ENCODE data around the gene CALML4.
"Not testable (repeated sequence)": the region's sequence is repeated elsewhere in the genome, so short reads cannot be mapped to it uniquely, and the experiment has no call there.

Gene CALML4, protein sequence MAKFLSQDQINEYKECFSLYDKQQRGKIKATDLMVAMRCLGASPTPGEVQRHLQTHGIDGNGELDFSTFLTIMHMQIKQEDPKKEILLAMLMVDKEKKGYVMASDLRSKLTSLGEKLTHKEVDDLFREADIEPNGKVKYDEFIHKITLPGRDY

DNA sequence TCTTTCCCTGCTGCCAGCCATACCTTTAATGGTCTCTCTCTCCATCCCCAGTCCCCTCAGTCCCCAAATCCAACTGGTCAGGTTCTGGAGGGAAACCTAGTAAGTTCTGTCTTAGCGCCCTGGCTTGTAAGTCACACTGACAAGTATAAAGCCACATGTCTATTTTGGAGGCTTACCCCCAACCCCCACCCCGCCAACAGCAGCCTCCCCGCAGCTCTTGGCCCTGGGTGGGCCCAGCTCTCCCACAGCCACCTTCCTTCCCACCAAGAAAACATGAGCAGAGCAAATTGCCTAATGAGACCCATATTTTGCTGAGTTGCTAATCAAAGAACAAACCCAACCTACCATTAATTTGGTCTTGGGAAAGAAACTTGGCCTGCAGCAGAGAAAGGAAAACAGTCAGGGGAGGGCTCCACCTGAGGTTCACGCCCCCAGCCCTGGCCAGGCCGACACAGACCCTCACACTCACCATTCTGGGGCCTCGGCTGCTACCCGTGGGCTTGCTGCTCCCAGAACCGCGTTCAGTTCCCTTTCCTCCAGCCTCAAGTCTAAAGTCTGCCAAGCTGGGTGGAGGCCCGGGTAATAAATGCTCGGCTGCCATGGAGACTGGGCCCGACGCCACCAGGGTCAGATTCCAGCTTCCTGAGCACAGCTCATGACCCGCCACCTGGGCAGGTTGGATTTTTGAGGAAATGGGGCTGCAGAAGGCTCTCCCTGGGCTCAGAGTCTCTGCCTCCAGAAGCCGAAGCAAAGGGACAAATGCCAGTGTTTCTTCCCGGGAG, at the start of gene CALML4:
CALML4 (minus strand) TSS at position 557 of the 782 bp plus-strand sequence; CDS start at position 472, 85 bp downstream.
- no peak for DNase-seq

DNA sequence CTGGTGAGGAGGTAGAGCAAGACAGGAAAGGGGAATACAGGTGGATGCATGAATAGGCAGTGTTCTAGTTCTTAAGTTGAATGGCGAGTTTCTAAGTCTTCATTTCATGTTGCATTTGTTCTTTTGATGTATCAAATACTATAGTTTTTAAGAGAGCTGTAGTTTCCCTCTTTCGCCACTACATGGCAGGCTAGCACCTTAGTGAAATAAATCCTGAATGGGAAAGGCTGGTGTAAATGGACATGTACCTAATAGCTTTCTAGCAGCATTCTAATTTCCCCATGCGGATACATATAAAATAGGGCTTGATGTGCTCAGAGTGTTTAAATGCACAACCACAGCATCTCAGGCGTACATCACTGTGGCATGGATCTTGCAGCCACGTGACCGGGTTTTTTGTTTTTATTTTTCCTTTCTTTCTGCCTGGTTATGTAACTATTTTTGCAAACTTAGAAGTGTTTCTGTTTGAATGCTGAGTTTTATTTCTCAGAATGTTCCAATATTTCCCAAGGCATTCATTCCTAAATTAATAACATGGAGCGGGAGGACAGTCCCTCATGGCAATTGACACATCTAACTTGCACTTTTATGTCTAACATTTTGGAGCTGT, 47.9 kb upstream of the CALML4 start:
- peak; percentile 85 for DNase-seq

DNA sequence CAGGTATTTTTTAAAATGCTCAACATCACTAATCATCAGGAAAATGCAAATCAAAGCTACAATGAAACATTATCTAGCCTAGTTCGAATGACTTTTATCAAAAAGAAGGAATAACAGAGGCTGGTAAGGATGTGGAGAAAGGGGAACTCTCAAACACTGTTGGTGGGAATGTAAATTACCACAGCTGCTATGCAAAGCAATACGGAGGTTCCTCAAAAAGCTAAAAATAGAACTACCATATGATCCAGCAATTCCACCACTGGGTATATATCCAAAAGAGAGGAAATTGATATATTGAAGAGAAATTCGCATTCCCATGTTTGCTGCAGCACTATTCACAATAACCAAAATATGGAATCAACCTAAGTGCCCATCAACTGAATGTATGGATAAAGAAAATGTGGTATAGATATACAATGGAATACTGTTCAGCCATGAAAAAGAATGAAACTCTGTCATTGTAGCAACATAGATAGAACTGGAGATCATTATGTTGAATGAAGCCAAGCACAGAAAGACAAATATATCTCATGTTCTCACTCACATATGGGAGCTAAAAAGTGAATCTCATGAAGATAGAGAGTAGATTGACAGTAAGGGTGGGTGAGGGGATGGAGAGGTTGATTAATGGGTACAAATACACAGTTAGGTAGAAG, 44.1 kb upstream of the CALML4 start:
- no peak for DNase-seq

DNA sequence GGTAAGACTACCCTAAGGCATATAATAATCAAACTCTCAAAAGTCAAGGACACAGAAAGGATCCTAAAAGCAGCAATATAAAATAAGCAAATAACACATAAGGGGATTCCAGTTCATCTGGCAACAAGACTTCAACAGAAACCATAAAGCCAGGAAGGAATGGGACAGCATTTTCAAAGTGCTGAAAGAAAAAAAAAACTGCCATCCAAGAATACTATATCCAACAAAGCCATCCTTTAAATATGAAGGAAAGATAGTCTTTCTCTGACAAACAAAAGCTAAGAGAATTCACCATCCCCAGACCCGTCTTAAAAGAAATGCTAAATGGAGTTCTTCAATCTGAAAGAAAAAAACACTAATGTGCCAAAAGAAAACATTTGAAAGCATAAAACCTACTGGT, 39.1 kb upstream of the CALML4 start:
- no peak for DNase-seq

DNA sequence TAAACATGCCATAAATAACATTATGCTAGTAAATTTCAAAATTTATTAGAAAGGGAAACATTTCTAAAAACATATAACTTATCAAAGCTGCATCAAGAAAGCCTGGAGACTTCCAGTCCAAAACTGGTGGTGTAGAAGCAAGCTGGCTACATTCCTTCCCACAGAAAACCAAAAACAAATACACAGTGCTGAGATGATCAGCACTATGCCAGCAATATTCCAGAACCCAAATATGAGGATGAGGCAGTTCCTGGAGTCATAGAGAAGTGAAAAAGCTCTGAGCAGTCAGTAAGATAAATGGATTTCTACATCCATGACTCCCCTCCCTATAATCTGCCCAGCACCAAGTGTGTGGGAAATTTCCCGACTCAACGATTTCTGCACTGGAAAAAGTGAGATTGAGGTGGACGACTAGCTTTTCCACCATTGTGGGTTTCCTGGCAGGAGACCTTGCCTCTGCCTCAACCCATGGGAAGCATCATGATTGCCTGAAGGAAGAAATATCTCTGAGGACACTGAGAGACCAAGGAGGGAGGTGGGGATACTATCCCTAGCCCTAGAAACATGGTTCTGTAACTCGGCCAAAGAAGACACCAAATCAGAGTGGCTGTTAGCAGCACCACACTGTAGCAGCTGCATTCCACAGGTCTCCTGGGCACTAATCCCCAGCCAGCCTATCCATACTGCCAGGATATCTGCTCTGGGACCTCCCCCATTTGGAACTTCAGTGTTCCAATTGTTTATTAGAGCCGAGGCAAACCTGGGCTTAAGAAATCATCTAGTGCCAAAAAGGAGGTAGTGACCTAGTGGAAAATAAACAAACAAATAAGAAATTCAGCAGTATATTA, 36.2 kb upstream of the CALML4 start:
- no peak for DNase-seq

DNA sequence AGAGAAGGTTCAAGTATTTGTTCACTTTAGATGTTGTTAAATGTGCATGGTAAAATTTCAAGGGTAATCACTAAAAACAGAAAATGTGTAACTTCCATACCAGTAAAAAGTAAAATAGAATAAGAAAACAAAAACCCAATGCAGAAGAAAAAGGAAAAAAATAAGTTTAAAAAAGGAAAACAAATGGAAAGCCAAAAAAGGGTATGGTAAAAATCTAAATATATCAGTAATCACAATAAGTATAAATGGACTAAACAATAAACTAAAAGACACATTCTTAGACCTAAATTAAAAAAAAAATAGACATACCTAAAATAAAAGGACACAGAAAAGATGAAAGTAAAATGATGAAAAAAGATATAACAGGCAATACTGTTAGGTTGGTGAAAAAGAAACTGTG, 33.9 kb upstream of the CALML4 start:
- no peak for DNase-seq

DNA sequence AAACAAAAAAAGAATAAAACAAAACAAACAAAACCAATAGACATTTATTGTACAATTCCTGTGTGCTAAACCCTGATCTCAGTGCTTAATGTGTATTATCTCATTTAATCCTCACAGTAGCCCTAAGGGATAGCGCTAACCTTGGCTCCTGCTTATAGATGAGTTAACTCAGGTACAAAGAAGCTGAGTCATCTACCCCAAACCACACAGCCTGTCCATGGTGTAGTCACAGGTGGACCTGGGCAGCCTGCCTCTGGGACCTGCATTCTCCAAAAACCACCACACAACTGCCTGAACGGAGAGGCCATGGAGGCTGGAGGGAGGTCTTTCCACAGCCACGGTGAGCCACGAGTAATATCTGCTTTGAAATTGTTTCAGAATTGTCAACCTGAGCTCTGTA, 29.9 kb upstream of the CALML4 start:
- DNase-seq: no peak

DNA sequence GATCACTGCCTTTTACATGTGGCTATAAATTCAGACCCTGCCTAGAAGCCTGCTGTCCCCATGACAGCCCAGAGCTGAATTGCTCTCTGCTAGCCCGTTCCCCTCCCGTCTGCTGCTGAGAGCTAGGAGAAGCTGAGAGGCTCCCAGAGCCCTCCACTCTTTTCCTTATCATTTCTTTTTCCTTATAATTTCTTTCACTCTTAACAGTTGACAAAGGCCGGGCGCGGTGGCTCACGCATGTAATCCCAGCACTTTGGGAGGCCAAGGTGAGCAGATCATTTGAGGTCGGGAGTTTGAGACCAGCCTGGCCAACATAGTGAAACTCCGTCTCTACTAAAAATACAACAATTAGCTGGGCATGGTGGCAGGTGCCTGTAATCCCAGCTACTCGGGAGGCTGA, 29.4 kb upstream of the CALML4 start:
- DNase-seq: not testable (repeated sequence)

DNA sequence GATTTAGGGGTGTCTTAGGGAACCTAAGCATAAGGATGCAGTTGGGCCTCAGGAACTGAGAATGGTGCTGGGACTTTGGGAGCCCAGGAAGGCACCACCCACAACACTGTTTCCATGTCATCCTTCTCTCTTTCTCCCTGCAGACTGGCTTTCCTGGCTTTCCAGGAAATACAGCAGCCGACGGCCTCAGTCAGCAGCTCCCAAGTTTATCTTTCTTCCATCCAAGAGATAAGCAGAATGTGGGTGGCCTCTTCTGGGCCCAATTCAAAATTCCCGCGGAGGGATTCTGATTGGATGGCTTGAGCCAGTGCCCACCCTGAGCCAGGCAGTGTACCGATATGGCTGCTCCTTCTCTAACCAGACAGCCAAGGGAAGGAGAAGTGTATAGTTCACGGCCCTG, 28.9 kb upstream of the CALML4 start:
- no peak for DNase-seq

DNA sequence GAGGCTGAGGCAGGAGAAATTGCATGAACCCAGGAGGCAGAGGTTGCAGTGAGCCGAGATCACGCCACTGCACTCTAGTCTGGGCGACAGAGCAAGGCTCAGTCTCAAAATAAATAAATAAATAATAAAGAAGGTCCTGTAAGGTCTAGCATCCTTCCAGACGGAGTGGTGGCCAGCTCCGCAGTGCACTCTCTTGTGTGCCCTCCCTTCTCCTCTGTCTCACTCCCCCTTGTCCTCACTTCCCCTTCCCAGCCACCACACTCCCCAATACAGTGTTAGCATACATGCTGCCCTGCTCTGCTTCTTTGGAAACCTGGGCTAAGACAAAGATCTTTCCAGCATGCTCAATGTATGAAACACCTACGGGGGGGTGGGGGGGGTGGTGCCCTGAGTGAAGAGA, 27.8 kb upstream of the CALML4 start:
- peak; percentile 35 for DNase-seq

DNA sequence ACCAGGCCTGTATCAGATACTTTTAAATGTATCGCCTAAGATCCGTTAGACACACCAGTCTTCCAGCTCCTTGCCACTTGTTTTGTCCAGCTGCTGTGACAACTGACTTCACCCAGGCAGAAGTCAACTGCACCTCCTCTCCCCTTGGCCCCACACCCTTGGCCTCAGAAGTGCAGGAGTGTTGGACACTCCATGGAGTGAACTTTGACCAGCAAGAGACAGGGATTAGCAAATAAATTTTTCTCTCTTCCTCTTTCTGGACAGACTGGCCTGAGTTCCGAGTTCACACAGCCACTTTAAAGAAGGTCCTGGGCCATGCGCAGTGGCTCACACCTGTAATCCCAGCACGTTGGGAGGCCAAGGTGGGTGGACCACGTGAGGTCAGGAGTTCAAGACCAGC, 27.3 kb upstream of the CALML4 start:
- DNase-seq: peak; percentile 28

DNA sequence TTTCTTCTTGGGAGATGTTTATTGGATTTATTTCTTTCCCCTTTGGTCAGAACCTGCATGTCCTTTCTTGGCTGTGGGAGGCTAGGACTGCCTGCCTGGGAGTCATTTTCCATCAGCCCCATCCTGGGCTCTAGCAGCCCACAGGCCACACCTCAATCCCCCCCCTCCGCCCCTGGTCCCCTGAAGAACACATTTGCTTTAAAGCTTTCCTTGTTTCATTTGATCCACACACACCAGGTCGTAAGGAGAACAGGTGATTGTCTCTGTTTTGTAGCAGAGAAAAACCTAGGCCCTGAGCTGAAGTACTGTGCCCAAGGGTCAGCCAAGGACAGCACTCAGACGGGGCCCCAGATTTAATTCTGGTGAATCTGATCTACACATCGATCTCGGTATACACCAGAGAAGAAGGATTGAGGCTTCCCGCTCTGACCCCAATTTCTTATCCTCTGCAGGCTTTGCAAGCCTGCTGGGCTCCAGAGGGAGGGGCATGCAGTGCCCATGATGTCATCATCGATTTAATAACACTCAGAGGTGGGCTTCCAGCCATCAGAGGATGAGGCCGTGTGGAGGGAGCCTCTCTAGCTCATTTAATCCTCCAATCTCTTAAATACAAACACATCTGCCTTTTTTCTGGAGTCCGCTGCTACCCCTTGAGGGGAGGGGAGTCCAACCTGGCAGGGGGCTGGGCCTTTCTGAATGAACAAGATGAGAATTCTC, 26.1 kb upstream of the CALML4 start:
- DNase-seq: peak; percentile 99

DNA sequence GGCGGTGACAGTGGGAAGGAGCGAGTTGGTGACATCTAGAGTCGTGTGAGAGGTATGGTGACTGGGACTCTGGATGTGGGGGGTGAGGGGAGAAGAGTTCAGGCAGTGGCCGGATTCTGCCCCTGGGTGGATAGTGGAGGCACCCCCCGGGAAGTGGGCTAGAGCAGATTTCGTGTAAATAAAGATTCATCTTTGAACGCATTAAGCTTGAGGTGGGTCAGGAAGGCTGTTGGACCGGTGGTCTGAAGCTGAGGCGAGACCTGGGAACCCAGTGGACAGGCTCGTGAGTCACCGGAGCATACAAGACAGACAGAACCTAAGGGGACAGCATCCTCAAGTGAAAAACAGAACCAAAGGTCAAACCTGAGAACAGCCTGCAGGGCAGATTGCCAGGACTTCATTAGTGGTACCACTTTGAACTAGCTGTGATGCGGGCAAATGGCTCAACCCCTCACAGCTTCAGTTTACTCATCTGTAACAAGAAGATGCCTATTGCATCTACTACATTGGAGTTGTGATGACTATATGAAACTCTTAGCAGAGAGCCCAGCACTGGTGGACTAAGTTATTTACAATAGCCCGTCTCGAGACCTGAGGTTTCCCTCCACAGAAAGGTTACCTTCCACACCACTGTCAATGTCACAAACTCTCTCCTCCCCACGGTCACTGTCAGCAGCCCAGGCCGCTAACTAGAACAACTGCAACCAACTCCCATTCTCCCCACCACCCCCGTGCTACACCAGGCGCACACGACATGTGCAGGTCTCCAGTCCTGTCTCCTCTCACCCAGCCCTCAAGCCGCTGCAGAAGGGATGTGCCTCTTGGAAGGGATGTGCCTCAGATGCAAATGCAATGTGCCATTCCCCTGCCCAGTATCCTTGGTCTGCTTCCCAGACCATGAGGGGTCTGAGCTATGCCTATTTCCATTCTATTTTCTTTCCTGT, 25.3 kb upstream of the CALML4 start:
- DNase-seq: peak; percentile 69

DNA sequence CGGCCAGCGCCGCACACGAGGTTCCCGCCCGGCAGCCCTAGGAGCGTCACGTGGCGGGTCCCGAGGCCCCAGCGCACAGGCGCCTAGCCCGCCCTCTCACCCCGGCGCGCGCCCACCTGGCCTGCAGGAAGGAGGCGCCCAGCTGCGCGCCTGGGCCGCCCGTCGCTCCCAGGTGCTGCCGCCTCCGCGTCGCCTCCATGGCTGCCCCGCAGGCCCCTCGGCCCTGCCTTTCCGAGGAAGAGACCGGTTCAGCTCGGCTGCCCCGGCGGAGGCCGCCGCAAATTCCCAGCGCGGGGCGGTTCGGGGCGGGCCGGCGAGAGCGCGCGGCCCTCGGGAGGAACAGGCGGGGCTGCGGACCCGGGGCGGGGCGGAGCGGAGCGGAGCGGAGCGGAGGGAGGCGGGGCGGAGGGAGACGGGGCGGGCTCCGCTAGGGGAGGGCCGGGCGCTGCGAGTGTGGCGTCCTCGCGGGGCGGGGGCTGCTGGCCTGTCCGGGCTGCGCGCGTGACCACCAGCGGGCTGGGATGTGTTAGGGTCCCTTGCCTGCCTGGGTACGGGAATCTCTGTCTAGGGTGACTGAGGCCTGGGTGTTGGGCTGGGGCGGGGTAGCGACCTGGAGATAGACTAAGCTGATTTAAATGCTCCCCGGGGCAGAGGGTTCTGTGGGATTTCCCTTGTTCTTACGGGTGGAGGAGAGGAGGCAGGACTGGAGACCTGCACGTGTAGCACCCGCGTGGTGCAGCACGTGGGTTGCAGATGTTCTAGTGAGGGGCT, 24.4 kb upstream of the CALML4 start, which contains the start of gene CLN6:
CLN6 (minus strand) TSS at position 343 of the 771 bp plus-strand sequence; CDS start at position 199, 144 bp downstream.
- DNase-seq: peak; percentile 92

DNA sequence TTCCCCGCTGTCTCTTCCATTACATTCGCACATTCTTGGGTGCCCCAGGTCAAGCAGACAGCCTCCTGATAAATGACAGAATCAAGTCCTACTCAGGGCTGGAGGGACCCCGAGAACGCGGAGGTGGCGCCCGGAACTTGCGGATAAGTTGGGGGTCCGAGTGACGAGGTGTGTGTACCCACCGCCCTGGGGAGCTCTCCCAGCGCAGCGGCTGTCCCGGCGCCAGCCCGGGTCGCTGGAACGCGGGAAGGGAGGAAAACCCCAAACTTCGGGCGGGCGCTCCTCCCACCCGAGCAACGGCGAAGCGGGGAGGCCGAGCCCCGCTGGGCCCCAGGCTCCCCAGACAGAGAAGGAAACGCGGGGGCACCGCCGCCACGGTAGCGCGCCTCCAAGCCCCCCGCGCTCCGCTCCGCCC, 23.8 kb upstream of the CALML4 start:
- no peak for DNase-seq

DNA sequence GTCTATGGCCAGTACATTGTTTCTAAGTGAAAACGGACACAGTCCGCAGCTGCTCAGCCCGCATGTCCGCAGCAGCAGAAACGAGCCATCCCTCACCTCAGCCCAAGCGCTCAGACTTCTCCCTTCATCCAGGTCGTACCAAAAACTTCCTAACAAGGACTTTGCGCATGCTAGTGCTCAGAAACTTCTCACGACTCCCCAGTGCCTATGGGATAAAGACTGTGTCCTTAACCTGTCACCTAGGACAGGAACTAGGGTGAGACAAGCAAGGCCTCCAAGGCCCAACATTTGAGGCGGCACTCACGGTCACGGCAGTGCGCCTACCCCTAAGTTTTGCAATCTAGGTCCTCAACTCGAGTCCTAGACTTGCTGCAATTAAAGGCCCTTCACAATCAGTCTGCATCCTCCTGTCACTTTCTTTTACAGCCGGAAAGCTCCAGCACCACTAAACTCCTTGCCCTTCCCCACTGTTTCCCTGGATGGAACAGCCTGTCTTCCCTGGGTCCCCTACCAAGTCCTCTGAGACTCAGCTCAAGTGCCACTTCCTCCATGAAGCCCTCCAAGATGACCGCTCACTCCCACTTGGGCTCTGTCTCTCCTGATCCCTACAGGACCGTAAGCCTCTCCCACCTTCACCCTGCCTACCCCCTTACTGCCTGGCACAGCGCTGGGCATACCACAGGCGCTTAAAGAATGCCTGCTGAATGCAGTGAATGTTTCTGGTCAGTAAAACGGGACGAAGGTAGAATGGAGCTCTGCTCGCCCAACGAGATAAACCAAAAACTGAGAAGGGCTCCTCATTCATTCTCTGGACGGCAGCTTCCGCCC, 23.2 kb upstream of the CALML4 start:
- DNase-seq: peak; percentile 51

DNA sequence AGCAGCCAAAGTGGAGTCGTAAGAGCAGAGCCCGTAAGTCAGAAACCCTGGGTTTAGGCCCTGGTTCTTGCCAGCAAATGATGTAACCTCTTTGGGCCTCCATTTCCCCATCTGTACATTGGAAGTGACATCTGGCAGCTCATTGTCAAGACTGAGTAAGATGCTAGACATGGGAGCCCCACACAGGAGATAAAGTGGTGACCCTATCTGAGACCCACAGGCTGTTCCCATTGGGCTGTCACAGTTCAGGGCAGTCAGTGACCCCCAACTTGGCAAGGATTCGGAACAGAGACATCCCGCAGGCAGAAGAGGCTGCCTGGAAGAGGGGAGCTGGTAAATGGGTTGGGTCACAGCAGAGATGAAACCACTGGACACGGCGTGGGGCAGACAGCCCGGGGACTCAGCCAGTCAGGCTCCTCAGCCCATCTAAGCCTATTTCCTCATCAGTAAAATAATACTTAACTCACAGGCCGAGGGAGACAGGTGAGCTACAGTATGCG, 22.6 kb upstream of the CALML4 start:
- DNase-seq: no peak

DNA sequence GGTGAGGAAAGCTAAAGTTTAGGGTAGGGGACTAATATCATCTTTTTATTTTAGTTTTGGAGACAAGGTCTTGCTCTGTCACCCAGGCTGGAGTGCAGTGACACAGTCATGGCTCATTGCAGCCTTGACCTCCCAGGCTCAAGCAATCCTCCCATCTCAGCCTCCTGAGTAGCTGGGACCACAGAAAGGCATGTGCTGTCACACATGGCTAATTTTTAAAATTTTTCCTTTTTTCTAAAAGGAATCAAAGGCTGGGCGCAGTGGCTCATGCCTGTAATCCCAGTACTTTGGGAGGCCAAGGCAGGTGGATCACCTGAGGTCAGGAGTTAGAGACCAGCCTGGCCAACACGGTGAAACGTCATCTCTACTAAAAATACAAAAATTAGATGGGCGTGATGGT, 20.3 kb upstream of the CALML4 start:
- DNase-seq: not testable (repeated sequence)

All from NCI-H82 (cell line).